Measurements from ENCODE around the gene RABL2B.

The RABL2B gene

DNA sequence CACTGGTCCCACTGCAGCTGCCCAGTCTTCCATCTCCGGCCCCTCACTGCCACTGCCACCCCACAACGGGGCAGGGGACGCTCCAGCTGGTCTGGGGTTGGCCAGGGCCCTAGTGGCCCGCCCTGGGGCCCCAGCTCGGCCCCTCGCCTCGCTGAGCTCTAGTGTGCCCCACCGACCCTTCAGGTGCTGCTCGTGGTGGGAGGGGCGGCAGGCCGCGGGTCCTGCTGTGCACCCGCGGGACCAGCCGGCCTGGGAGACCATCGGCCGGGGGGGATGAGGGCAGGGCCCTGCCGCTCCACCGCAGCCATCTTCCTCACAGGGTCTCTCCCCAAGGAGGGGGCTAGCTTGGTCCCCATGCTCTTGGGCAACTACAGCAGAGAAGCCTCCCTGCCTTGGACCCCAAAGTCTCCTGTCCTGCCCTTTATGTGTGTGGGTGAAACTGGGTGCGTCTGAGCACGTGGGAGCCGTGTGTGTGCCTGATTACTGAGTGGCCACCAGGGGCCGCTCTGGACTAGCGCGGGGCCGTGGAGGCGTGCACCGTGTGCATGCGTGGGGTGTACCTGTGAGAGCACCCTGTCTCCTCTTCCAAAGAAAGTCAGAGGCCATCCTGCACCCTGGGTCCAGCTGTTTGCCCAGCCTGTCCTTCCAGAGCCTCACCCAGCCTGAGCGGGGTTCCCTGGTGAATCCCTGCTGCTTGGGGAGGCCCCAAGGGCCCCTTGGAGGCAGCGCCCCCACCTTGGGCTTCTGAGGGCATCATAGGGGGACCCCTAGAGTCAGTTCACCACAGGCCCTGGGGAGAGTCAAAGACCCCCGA is 51.4 kb downstream of the RABL2B start:
- H3K9me2 ChIP-seq (replicated peaks; ENCODE audit: low read depth, low read length) = no peaks in the 10 kb centered on the region
- H3K4me1 ChIP-seq (ENCODE audit: insufficient read depth, low read length, poor library complexity, severe bottlenecking) = peaks cover 4% of the 10 kb centered on the region
- H4K20me1 ChIP-seq (ENCODE audit: insufficient read depth, low read length, poor library complexity, severe bottlenecking) = no peaks in the 10 kb centered on the region
- H3K79me2 ChIP-seq (ENCODE audit: insufficient read depth, low read length) = no peaks in the 10 kb centered on the region
- no peak overlapping the region for H3K9ac ChIP-seq (ENCODE audit: low read depth, low read length, poor library complexity, severe bottlenecking)
- no peaks in the 10 kb centered on the region for H3F3A ChIP-seq (ENCODE audit: low read depth)
- no peak overlapping the region for H3K4me2 ChIP-seq (ENCODE audit: low read depth, low read length, poor library complexity, severe bottlenecking)
- H3K27me3 ChIP-seq (ENCODE audit: insufficient read depth, low read length, poor library complexity, severe bottlenecking) = no peaks in the 10 kb centered on the region
- H3K36me3 ChIP-seq (ENCODE audit: insufficient read depth, low read length) = no peaks in the 10 kb centered on the region
- no peaks in the 10 kb centered on the region for H3K9me3 ChIP-seq (ENCODE audit: insufficient read depth, low read depth, low read length)
- no peak overlapping the region for H2AFZ ChIP-seq (ENCODE audit: low read length)
- no peak overlapping the region for H3K4me3 ChIP-seq (ENCODE audit: low read length, poor library complexity, severe bottlenecking)
- TF ChIP-seq EZH2phosphoT487 (IDR thresholded peaks at IDR 0.05; ENCODE audit: borderline replicate concordance) (no peak), CTCF (conservative IDR thresholded peaks at IDR 0.05; ENCODE audit: low read length) (peak; percentile 82)

DNA sequence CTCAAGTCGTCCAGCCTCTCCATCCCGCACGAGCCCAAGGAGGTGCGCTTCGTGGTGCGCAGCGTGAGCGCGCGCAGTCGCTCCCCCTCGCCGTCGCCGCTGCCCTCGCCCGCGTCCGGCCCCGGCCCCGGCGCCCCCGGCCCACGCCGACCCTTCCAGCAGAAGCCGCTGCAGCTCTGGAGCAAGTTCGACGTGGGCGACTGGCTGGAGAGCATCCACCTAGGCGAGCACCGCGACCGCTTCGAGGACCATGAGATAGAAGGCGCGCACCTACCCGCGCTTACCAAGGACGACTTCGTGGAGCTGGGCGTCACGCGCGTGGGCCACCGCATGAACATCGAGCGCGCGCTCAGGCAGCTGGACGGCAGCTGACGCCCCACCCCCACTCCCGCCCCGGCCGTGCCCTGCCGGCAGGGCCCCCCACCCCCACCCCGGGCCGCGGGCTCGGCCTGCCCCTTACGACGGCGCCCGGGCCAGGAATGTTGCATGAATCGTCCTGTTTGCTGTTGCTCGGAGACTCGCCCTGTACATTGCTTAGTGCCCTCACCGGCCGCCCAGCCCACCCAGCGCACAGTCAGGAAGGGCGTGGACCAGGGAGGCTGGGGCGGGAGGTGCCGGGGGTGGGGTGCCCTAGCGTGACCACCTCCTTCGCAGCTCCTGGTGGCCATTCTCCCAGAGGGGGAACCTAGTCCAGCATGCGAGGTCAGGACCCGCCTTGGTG is 52.3 kb downstream of the RABL2B start:
- no peaks in the 10 kb centered on the region for H4K20me1 ChIP-seq (ENCODE audit: insufficient read depth, low read length, poor library complexity, severe bottlenecking)
- H3K36me3 ChIP-seq (ENCODE audit: insufficient read depth, low read length) = no peaks in the 10 kb centered on the region; the same call in 1 of the 2 replicates
- no peaks in the 10 kb centered on the region for H3K27me3 ChIP-seq (ENCODE audit: insufficient read depth, low read length, poor library complexity, severe bottlenecking)

More for the DNA sequence above, 52.3 kb downstream of the RABL2B start:
- no peak overlapping the region for H3K4me3 ChIP-seq (ENCODE audit: low read length, poor library complexity, severe bottlenecking)
- H3K4me2 ChIP-seq (ENCODE audit: low read depth, low read length, poor library complexity, severe bottlenecking) = no peak overlapping the region
- H3K9me2 ChIP-seq (replicated peaks; ENCODE audit: low read depth, low read length) = no peaks in the 10 kb centered on the region
- H2AFZ ChIP-seq (ENCODE audit: low read length) = no peak overlapping the region
- no peak for TF ChIP-seq CTCF (conservative IDR thresholded peaks at IDR 0.05; ENCODE audit: low read length)
- TF ChIP-seq EZH2phosphoT487 (IDR thresholded peaks at IDR 0.05; ENCODE audit: borderline replicate concordance) = no peak
- no peaks in the 10 kb centered on the region for H3F3A ChIP-seq (ENCODE audit: low read depth)
- no peaks in the 10 kb centered on the region for H3K79me2 ChIP-seq (ENCODE audit: insufficient read depth, low read length)
- H3K4me1 ChIP-seq (ENCODE audit: insufficient read depth, low read length, poor library complexity, severe bottlenecking) = peaks cover 4% of the 10 kb centered on the region
- H3K9me3 ChIP-seq (ENCODE audit: insufficient read depth, low read depth, low read length) = no peaks in the 10 kb centered on the region
- H3K9ac ChIP-seq (ENCODE audit: low read depth, low read length, poor library complexity, severe bottlenecking) = no peak overlapping the region

All from Loucy (cell line).